GM21390 (cell line): ENCODE data around the gene HIKESHI.
A peak's percentile ranks its signal among the peaks of the same experiment; 100 is the strongest.
"Not testable (repeated sequence)": the region's sequence is repeated elsewhere in the genome, so short reads cannot be mapped to it uniquely, and the experiment has no call there.

Experiments
- ATAC-seq: cut with Tn5 transposase; IDR thresholded peaks from one replicate; pipeline ENCODE4 v1.9.1; 2021; ENCODE audit not compliant: unreplicated experiment

Gene HIKESHI, protein sequence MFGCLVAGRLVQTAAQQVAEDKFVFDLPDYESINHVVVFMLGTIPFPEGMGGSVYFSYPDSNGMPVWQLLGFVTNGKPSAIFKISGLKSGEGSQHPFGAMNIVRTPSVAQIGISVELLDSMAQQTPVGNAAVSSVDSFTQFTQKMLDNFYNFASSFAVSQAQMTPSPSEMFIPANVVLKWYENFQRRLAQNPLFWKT

DNA sequence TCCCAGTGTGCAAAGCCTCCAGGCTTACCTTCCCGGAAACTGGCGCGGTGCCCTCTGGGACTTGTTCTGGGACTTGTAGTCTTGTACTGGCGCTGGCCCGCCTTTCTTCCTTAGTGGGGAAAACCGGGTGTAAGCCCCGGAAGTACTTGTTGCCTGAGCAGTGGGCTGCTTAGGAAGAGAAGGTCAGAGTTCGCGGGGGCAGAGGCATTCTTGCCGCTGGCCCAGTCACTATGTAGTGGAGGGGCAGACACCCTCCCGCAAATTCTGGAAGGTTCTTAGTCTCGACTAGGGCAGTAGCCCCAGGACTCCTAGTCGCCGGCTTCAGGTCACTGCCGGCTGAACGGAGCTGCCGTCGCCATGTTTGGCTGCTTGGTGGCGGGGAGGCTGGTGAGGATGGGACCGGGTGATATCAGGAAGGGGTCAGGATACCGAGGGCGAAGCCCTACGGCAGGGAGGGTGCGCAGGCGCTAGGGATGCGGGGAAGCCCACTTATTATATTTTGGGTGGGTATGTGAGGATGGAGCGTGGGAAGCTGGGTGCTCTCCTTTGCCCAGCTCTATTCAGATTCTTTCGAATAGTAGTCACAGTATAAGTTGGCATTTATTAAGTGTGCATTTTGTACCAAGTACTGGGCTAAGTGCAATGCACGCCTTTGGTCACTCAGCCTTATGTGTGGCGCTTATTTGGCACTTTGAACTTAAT is at the start of gene HIKESHI:
Gene HIKESHI, plus strand, starts transcription at position 149 of the 702 bp plus-strand sequence. Its CDS starts 209 bp downstream, at position 358.
- ATAC-seq: peak; percentile 99

DNA sequence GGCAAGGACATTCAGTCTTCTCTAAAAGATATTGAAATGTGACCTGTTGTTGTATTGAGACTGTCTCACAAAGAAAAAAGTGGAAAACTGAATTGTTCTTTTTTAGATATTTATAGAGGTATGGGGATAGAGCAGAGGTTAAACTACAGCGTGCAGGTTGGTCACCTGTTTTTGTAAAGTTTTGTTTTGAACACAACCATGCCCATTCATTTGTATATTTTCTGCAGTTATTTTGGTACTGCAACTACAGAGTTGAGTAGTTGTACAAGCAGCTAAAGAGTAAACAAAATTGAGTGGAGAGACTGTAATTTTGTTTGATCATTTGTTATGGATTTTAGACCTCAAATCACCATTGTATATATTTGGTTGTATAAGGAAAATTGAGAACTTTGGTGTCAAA is 46.1 kb upstream of the HIKESHI start:
- peak; percentile 94 for ATAC-seq

DNA sequence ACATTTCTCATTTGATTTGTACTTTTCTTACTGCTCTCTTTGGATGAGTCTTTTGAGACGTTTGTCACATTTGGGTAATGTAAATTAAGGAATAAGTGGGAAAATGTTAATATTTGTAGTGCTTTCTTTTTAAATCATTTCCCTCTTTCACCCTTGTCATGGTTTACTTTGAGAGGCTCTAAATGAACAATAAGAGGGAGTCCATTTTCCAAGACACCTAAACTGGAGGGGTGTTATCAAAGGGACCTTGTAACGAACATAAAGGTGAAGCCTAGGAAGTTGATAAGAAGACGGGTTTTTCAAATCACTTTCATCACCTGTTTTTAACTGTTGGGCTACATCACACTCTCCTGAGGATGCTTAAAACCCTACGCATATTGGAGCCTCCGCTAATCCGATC is 45.4 kb upstream of the HIKESHI start:
- no peak for ATAC-seq

DNA sequence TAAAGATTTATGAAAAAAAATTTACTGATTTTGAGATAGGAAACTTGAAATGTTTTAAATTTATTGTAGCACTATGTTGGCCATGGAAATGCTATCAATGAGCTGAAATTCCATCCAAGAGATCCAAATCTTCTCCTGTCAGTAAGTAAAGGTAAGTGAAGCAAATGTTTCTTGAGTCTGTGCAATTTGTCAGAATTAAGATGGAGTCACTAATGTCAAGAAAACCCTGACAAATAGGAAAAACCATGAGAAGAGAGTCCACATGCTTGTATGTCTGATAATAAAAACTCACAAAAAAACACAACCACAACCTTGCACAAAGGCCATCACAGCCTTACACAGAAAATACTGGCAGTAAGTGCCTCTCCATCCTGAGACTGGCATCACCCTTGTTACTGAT is 44.6 kb upstream of the HIKESHI start:
- ATAC-seq: no peak

DNA sequence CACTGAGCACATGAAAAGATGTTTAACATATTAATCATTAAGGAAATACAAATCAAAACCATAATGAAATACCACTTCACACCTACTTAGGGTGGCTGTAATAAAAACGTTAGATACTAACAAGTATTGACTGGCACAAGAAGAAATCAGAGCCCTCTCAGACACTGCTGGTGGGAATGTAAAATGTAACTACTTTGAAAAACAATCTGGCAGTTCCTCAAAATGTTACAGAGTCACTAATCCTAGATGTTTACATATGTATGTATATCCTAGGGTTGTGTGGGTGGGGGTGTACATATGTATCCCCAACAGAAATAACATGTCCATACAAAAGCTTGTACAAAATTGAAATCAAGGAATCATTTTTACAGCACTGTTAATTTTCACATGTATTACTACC is 42.3 kb upstream of the HIKESHI start:
- no peak for ATAC-seq

DNA sequence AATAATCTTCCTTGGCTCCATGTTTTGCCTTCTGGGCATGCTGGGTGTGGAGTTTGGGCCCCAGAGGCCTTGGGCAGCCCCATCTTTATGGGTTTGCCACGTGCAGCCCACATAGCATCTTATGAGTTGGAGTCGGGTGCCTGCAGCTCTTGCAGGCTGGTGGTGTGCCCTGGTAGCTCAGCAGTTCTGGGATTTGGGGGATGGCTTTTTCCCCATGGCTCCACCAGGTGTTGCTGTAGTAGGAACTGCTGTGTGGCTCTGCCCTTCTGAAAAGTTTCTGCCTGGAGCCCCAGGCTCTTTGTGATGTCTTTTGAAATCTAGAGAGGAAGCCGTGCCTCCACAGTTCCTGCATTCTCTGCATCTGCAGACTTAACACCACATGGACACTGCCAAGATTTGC is 40.7 kb upstream of the HIKESHI start:
- no peak for ATAC-seq

DNA sequence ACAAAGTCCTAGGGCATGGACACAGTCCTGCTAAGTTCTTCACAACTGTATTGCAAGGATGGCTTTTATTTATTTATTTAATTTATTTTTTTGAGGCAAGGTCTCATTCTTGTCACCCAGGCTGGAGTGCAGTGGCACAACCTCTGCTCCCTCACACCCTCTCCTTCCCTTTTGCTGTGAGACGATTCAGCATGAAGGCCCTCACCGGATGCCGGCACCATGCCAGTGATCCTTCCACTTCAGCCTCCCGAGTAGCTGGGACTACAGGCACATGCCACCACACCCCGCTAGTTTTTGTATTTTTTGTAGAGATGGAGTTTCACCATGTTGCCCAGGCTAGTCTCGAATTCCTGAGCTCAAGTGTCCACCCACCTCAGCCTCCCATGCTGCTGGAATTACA is 39.7 kb upstream of the HIKESHI start:
- ATAC-seq: no peak

DNA sequence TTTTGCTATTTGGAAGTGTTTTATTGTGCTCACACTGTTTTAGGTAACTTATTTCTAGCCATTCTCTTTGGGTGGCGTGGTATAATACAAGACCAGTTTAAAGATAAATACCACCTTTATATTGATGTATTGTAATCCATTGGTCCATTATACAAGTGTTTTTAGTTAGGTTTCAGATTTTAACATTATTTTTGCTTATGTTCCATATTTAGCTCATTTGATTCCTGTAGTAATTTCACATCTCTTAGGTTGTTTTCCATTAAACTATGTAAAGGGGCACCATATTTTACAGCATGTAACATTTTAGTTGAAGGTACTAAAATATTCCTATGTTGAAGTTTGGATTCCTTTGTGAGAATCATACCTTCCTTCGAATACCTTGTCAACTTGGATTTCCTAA is 37.4 kb upstream of the HIKESHI start:
- no peak for ATAC-seq

DNA sequence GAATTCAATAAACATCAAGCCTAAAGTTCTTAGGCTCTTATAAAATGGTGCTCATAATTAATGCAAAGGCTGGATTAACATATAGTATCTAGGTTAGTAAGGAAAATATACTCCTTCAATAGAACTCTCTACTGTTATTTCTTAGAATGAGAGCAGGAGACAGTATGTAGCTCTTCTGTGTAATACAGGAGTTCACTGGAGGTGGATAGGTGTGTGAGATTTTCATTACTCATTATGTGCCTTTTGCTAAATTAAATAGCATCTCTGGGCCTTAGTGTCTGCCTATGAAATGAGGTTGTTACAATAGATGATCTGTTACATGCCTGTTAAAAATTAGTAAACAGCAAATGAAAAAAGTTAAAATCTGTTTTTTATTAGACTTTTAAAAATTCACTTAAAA is 36.8 kb upstream of the HIKESHI start:
- ATAC-seq: no peak

DNA sequence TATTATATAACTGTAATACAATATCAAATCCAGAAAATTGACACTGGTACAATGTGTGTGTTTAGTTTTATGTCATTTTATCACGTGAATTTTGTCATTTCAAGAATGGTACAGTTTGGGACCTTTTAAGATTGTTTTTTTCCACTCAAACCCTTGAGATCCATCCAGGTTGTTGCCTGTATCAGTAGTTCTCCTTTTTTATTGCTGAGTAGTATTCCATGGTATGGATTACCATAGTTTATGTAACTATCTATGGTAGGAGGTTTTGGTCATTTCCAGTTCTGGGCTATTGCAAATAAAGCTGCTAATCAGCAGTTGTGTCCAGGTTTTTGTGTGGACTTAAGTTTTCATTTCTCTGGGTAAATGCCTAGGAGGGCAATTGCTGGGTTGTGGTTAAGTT is 32.4 kb upstream of the HIKESHI start:
- no peak for ATAC-seq

DNA sequence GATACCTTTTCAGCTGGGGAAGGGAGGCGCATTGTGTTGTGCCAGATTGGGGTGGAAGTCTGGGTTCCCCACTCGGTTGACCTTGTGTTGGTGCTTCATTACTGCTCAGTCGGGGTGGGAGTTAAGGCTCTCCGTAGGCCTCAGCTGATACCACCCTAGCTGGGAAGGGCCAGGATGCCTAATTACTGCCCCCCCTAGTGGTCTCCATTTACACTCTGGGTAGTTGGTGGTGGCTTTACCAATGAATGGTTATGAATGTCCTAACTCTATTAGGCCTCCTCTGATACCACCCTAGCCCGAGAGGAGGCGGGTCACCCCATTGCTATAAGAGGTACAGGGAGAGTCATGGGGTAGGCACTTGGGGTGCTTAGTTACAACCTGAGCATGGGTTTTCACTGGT is 27.5 kb upstream of the HIKESHI start:
- ATAC-seq: no peak

DNA sequence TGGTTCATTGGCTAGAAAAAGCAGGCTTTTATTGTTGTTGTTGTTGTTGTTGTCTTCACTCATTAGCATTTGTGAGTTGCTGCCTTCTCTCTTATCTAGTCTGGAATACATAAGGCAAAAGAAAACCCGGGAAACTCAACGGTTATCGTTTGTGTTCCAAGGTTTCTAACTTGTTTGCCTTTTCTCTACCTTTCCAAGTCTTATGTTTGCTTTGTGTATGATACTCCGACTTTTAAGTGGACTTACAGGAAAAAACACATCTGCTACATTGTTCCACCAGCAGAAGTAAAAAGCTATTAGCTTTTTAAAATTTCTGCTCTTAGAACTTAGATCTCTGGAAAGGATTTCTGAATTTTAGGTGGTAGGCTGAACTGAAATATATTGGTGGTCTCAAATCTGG is 27.0 kb upstream of the HIKESHI start:
- ATAC-seq: no peak

DNA sequence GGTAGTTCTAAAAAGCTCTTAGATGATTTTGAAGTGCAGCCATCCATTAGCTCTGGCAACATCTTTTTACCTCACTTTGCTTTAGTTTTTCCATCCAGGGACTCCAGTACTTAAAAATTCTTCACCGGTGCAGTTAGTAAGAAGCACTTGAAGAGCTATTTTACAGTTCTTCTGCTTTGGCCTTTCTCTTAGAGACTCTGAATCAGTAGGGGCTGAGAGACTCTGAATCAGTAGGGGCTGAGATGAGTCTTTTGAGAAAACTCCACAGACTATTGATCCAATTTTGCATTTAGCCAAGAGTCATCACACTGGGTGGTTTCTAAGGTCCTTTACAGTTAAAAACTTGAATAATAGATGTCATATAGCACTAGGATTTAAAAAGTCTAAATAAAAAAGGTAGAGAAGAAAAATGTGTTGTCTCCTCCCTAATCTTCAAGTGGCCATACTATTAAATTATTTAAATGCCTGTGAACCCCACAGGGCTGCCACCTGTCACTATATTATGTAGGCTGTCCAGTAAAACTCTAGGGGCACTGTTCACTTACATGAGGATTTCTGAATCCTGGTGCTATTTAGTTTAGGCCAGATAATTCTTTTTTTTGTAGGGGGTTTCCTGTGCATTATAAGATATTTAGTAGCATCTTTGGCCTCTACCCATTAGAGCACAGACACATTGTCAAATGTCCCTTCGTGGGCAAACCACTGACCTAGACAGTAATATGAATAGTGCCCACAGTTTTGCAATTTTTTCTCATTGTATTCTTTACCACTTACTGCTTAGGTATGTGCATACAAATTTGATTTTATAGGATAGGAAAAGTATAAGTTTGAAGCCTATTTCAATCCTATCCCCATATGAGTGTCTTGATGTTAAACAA is 26.3 kb upstream of the HIKESHI start:
- ATAC-seq: no peak

DNA sequence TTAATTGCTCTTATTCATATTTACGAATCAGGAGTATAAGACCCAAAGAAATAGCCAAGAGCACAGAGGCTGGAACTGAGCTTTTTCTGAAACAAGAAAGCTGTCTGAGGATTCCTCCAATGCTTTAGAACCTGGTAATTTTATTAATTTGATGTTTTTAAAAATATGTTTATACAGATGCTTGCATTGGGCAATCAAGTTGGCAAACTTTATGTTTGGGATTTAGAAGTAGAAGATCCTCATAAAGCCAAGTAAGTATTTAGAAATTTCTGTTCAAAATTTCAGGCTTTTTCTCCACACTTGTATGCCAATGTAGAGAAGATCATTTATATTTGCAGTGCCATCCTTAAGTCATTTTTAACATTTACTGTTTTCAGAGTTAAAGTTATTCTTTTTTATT is 24.3 kb upstream of the HIKESHI start:
- ATAC-seq: no peak

DNA sequence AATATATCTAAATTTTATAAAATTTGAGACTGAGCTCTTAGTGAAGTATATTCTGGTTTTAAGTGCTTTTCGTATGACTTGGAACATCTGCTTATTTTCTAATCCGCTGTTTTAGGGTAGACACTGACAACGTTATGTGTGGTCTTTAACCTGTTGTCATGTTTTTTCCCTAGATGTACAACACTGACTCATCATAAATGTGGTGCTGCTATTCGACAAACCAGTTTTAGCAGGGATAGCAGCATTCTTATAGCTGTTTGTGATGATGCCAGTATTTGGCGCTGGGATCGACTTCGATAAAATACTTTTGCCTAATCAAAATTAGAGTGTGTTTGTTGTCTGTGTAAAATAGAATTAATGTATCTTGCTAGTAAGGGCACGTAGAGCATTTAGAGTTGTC is 23.8 kb upstream of the HIKESHI start:
- no peak for ATAC-seq

DNA sequence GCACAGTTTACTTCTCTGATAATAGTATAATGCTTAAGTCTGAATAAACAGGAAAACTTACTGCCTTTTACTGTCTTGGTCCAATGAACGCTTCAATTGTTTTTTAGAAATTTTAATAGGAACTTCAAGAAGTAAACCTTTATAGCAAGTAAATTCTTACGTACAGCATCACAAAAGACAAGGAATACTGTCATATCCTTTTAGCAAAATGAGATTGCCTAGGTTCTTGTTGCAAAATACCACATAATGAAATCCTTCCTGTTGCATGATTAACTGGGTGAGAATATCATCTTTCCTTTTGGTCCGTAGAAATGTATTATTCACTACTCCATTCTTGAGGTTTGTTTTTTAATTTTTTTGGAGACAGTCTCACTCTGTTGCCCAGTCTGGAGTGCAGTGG is 22.3 kb upstream of the HIKESHI start:
- ATAC-seq: no peak

DNA sequence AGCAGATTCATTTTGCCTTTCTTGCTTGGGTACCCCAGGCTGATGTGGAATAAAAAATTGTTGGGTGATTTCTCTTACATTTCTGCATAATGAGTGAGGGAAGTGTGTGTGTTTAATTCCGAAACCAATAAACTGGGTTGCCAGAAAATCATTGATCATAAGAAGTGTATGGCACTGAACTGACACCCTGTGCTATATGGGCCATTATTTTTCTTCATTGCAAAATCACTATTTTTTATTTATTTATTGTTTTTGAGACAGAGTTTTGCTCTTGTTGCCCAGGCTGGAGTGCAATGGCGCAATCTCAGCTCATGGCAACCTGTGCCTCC is 14.6 kb upstream of the HIKESHI start:
- no peak for ATAC-seq

DNA sequence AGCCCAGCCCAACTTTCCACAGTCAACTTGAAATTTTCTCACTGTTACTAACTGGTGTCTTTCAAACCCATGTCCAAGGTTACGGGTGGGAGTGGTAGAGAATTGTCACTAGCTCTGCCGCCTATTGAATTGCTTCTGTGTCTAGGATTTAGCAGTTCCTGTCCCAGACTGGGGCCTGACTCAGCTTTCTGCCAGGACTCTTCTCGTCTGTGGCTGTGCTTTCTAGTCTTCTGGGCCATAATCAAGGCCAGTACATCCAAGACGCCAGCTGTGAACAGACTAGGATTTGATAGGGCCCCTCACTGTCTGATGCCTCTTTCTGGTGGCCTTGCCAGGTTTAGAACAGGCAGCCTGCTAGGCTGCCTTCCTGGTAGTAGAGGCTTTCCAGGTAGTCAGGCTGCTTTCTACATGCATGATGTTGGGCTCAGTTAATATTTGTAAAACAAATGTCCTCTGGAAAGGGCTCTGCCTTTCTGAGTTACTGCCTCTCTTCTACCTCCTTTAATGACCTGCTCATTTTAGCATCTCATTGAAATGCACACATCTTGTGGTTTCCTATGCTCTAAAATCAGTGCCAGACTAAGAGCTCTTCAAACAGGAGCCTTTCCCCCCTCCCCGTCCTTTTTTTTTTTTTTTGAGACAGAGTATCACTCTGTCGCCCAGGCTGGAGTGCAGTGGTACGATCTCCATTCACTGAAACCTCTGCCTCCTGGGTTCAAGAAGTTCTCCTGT is 13.1 kb upstream of the HIKESHI start:
- ATAC-seq: no peak

DNA sequence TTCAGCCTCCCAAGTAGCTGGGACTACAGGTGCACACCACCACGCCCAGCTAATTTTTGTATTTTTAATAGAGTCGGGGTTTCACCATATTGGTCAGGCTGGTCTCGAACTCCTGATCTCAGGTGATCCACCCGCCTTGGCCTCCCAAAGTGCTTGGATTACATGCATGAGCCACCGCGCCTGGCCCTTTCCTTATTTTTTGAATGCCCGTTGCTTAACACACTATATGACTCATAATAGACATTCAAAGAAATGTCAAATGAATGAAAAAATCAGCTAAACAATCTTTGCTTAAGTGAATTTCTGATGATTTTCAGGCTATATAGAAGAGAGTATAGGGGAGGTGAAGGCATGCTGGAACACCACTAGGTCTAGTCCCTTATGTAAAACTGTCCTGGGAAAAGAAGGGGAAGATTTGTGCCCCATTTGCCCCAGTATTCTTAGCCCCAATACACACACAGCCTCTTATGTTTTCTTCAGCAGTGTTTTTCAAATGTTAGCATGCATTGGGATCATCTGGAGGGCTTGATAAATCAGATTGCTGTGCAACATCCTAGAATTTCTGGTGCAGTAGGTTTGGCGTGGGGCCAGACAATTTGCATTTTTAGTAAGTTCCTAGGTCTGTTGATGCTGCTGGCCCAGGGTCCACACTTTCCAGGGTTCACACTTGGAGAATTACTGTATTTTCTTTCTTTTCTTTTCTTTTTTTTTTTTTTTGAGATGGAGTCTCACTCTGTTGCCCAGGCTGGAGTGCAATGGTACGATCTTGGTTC is 12.3 kb upstream of the HIKESHI start:
- ATAC-seq: not testable (repeated sequence)

DNA sequence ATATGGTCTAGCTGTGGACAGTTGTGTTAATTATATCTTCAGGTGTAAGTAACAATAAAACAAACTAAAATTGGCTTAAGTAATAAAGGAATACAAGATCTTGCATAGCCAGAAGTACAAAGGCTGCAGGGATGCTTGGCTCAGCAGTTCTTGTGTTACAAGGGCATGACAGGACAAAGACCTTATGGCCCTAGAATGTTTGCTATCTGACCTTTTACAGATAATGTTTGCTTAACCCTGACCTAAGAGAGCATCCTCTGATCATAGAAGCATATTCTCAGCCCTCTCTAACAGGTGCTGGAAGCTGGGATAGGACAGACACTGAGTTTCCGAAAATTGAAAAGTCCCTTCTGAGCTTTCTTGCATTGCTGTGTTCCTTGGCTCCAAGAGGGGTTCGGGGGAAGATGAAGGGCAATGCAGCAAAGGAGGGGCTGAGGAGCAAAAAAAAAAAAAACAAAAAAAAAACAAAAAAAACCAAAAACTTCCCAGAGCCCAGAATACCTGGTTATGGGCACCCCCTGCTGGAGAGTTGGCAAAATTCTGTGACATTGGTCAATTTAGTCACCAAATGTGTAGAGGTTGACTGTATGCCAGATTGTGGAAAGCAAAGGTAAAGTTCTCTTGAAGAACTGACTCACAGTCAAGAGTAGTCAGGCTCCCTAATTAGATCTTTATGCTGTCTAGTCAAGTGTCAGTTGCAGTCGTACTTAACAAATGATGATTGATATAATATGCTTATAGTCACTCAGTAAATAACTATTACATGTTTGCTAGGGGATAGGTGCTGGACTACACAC is 10.4 kb upstream of the HIKESHI start:
- no peak for ATAC-seq
